CD4-positive, alpha-beta T cell treated with Interferon alpha-2 for 1 hour (primary cell): ENCODE results near the gene EIF1AX.
"Not testable (repeated sequence)": the region's sequence is repeated elsewhere in the genome, so short reads cannot be mapped to it uniquely, and the experiment has no call there.

ENCODE experiments used
- DNase-seq, 2 donors: peaks; one replicate each; pipeline ENCODE4 v3.0.0-alpha.2; 2020 to 2022

The EIF1AX gene

GRCh38 chrX:20126833-20127232 lies 14.8 kb downstream of the EIF1AX start:
- DNase-seq, result not testable (repeated sequence)

- DNase-seq, result no peak
Observed at GRCh38 chrX:20124964-20125363, 16.7 kb downstream of the EIF1AX start.

- no peak for DNase-seq
Observed at GRCh38 chrX:20118065-20118824, 23.4 kb downstream of the EIF1AX start.

- DNase-seq, result no peak
Observed at GRCh38 chrX:20116577-20117240, 24.9 kb downstream of the EIF1AX start, which contains the start of gene MAP7D2. TSS of gene MAP7D2 (minus strand) at chrX:20116907. CDS start at chrX:20116879, 28 bp downstream.

- DNase-seq, result no peak
Observed at GRCh38 chrX:20116087-20116576, 25.5 kb downstream of the EIF1AX start.

- no peak for DNase-seq
Observed at GRCh38 chrX:20112022-20112774, 29.4 kb downstream of the EIF1AX start.

- no peak for DNase-seq
Observed at GRCh38 chrX:20111271-20111670, 30.4 kb downstream of the EIF1AX start.

GRCh38 chrX:20101934-20102581 lies 39.6 kb downstream of the EIF1AX start:
- no peak for DNase-seq

GRCh38 chrX:20091499-20091898 lies 50.1 kb downstream of the EIF1AX start:
- no peak for DNase-seq

- DNase-seq, result no peak
Observed at GRCh38 chrX:20089845-20090244, 51.8 kb downstream of the EIF1AX start.

GRCh38 chrX:20080277-20080676 lies 61.4 kb downstream of the EIF1AX start:
- DNase-seq, result no peak
